Smooth muscle cell of the brain vasculature (primary cell): ENCODE measurements around the gene NECTIN1.

Source experiments
- DNase-seq: peaks from one replicate; pipeline ENCODE4 v3.0.0-alpha.2; 2012; ENCODE audit warnings: low read depth, low spot score

The NECTIN1 gene

GRCh38 chr11:119713359-119714040, 15.5 kb downstream of the NECTIN1 start:
- no peak for DNase-seq

- no peak for DNase-seq
These were observed 16.3 kb downstream of the NECTIN1 start for GRCh38 chr11:119712459-119713358.

- no peak for DNase-seq
These were observed 17.0 kb downstream of the NECTIN1 start for GRCh38 chr11:119712006-119712405.

- DNase-seq = no peak
These were observed 17.5 kb downstream of the NECTIN1 start for GRCh38 chr11:119711476-119711875.

- DNase-seq = no peak
These were observed 18.6 kb downstream of the NECTIN1 start for GRCh38 chr11:119710417-119710816.

- no peak for DNase-seq
These were observed 19.2 kb downstream of the NECTIN1 start for GRCh38 chr11:119709638-119710346.

GRCh38 chr11:119709171-119709570, 19.8 kb downstream of the NECTIN1 start:
- no peak for DNase-seq

GRCh38 chr11:119708384-119708783, 20.6 kb downstream of the NECTIN1 start:
- no peak for DNase-seq

- DNase-seq = no peak
These were observed 22.1 kb downstream of the NECTIN1 start for GRCh38 chr11:119706887-119707286.

- no peak for DNase-seq
These were observed 23.0 kb downstream of the NECTIN1 start for GRCh38 chr11:119706029-119706428.

- DNase-seq = no peak
These were observed 23.6 kb downstream of the NECTIN1 start for GRCh38 chr11:119705362-119705761.

- no peak for DNase-seq
These were observed 24.2 kb downstream of the NECTIN1 start for GRCh38 chr11:119704849-119705248.

- DNase-seq = no peak
These were observed 27.1 kb downstream of the NECTIN1 start for GRCh38 chr11:119701591-119702549.

- no peak for DNase-seq
These were observed 28.3 kb downstream of the NECTIN1 start for GRCh38 chr11:119700536-119701346.

- no peak for DNase-seq
These were observed 29.0 kb downstream of the NECTIN1 start for GRCh38 chr11:119700030-119700429.

- no peak for DNase-seq
These were observed 29.8 kb downstream of the NECTIN1 start for GRCh38 chr11:119699227-119699626.

- DNase-seq = no peak
These were observed 31.1 kb downstream of the NECTIN1 start for GRCh38 chr11:119697882-119698281.

GRCh38 chr11:119697445-119697844, 31.6 kb downstream of the NECTIN1 start:
- no peak for DNase-seq

GRCh38 chr11:119696378-119697222, 32.4 kb downstream of the NECTIN1 start:
- no peak for DNase-seq
